DMS153 treated with DMSO at 0.1 percent for 48 hours (cell line): ENCODE data around the gene HSPB9.

ENCODE experiments used
- DNase-seq: peaks from one replicate; lab custom pipeline; 2025; ENCODE audit not compliant: unreplicated experiment; lab: John Stamatoyannopoulos, UW

The HSPB9 gene, protein sequence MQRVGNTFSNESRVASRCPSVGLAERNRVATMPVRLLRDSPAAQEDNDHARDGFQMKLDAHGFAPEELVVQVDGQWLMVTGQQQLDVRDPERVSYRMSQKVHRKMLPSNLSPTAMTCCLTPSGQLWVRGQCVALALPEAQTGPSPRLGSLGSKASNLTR

GRCh38 chr17:42122371-42123303, at the start of gene HSPB9:
Gene HSPB9 (plus strand): TSS chr17:42122804. CDS start chr17:42122851, 47 bp downstream.
- peak; percentile 74 for DNase-seq

GRCh38 chr17:42075789-42076188, 46.8 kb upstream of the HSPB9 start:
- DNase-seq = no peak

DNA sequence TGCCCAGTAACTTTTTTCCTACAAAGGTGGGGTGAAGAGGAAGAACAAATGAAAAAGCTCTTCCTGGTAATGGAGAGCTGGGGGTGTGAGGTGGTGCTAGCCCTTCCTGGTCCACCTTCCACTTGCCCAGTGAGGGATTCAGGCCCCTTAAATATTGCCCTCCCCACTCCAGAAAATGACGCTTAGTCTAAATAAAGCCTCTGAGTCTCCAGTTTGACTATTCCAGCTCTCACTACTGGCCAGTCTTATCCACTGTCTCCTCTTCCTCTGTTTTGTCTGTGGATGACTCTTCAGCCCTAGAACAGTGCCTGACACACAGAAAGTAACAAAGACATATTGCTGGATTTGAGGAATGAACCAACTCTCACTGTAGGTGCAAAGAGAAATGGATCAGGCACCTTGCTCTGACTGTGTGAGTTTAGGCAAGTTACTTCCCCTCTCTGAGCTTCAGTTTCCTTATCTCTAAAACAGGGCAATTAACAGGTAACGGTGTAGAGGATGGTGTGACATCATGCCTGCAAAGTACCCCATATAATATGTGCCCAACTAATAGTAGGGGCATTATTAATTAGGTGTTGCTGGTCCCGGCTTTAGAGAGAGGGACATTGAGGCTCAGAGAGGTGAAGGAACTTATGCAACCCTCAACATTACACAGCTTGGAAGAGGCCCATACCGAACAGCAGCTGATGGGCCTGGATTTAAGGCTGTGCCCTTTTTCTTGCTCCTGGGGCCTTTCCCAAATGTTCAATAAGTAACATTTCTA, 45.6 kb upstream of the HSPB9 start:
- no peak for DNase-seq

DNA sequence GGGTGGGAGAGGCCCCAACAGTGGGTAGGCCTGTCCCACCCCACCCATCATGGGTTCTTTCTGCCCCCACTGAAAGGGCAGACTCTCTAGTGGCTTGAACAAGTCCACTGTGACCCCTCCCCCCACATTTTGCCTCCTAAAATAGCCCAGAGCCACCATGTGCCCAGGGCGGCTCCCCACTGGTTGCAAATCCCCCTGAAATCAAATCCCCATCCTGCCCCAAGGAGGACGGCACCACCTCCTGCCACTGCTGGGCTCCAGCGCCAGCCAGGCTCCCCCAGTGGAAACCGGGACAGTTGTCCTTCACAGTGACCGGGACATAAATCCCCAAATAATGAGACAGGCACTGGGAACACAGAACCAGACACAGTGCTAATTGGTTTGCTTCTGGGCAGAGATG, 44.8 kb upstream of the HSPB9 start:
- no peak for DNase-seq

DNA sequence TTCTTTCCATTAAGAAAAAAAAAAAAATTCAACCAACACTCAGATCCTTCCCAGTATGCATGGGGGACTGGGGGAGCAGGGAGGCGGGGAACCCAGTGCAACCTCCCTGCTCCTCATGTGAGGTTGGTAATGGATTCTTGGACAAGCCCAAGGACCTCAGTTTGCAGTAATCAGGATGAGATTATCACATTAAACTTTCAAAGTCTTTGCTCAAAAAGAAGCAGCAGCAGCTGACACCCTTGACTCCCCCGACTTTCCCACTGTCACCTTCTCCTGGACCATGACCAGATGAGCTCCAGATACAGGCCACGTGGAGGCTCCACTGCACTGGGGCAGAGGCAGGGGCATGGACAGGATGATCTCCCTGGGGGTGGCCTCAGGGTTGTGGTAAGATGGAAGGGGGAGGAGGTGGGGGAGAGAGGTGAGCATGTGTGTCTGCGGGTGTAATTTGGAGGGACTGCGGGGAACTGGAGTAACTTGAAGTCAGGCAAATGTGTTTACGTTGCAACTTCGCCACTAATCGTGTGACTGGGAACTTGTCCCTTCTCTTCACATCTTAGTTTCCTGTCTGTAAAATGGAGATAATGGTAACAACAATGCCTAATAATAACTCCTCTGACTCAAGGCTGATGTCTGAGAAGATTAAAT, 44.1 kb upstream of the HSPB9 start:
- no peak for DNase-seq

DNA sequence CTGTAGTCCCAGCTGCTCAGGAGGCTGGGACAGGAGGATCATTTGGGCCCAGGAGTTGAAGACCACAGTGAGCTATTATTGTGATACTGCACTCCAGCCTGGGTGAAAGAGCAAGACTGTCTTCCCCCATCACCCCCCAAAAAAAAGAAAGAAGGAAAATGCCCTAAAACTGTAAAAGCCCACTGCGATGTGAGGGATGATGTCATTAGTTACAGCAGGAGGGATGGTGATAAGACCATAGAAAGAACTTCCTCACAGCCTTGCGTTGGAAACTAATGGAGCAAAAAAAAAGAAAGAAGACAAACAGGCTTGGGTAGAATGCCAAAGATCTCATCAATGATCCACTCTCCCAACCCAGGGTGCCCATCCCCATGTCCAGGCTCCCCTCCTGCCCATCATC, 43.1 kb upstream of the HSPB9 start:
- no peak for DNase-seq

GRCh38 chr17:42081516-42082129, 41.0 kb upstream of the HSPB9 start:
- DNase-seq = no peak

DNA sequence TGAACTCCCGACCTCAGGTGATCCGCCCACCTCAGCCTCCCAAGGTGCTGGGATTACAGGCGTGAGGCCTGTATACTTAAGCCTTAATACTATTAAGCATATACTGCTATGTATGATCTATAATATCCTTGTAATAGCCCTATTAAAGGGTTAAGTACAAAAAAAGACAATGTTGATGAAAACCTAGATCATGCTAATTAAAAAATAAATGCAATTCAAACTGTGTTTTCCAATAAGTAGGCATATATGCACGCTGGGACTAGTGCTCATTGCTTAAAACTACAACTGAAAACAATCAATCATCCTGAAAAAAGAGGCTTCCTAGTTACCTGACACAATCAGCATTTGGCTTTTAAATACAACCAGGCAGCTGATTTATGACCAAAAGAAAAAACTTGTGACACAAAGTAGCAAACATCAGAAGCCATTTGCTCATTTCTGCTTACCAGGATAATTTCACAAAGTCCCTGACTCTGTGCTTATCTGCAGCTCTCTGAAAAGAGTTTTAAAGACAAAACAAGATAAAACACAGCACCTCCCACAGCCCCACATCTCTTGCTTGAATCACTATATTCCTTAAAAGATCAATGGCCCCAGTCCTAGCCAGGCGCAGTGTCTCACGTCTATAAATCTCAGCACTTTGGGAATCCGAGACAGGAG, 35.4 kb upstream of the HSPB9 start:
- no peak for DNase-seq

- DNase-seq = no peak
Measured at GRCh38 chr17:42087736-42088705, 34.6 kb upstream of the HSPB9 start.

DNA sequence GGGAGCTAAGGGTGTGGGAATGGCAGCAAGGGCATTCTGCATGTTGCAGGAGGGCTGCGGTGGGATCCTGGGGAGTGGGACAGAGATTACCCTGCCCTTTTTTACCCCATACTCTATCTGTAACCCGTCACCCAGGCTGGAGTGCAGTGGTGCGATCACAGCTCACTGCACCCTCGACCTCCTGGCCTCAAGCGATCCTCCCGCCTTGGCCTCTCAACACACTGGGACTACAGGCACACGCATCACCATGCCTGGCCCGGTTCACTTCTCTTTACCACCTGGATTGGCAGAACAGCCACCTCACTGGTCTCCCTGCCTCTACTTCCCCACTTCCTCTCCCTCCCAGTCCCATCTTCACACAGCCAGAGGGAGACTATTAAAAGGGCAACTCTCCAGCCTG, 33.9 kb upstream of the HSPB9 start:
- DNase-seq = no peak

DNA sequence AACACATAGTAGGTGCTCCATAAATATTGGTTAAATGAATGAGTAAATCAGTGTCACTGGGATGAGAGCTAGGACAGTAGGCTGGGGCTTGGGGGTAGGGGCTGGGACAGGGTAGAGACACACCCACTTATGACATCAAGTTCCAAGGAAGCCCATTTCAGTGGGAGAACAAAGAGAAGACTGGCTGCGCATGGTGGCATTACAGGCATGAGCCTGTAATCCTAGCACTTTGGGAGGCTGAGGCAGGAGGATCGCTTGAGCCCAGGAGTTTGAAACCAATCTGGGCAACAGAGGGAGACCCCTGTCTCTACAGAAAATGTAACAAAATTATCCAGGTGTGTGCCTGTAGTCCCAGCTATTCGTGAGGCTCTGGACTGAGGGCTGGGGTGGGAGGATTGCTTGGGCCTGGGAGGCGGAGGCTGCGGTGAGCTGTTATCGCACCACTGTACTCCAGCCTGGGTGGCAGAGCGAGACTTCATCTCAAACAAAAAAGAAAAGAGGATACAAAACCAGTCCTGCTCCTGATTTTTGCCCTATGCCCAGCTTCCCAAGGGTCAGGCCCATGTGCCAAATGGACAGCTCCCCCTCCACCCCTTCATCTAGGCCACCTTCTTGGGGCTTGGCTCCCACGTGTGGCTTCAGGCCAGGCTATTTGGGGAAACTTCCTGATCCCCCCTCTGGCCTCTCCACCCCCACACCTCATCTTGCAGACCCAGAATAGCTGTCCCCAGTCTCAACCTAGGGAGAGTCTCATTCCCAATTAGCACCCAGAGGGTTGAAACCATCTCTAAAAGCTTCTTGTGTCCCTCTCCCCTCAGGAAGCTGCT, 31.4 kb upstream of the HSPB9 start:
- DNase-seq = no peak

- no peak for DNase-seq
Measured at GRCh38 chr17:42092939-42093338, 29.7 kb upstream of the HSPB9 start.

- no peak for DNase-seq
Measured at GRCh38 chr17:42094375-42095069, 28.1 kb upstream of the HSPB9 start.

- DNase-seq = no peak
Measured at GRCh38 chr17:42096360-42097111, 26.1 kb upstream of the HSPB9 start.

- DNase-seq = no peak
Measured at GRCh38 chr17:42097691-42098631, 24.6 kb upstream of the HSPB9 start, which contains the start of gene ZNF385C. Gene ZNF385C (minus strand): TSS chr17:42098473. CDS start chr17:42063056, 35,417 bp downstream.
